A549 (cell line): ENCODE measurements around the gene EFNA5.

Source experiments
- CEBPB ChIP-seq, 2 experiments: fragments of >200 bp in 1 of 2; sonication (Bioruptor Twin) in 1 of 2; formaldehyde crosslinking in 1 of 2; IDR thresholded peaks; 2 replicates each; pipeline ENCODE4 v1.6.1; 2012 to 2016
- CHD4 ChIP-seq: fragments of 200-600 bp; sonication (generic); IDR thresholded peaks from 2 replicates; pipeline ENCODE4 v1.6.1; 2016; ENCODE audit warnings: antibody characterized with exemption, mild to moderate bottlenecking, borderline replicate concordance
- CTCF ChIP-seq: fragments of >200 bp; sonication (Bioruptor Twin); formaldehyde crosslinking; IDR thresholded peaks from 3 replicates; pipeline ENCODE4 v1.5.1; 2016
- EP300 ChIP-seq, 2 experiments: fragments of >200 bp; sonication (Bioruptor Twin); formaldehyde crosslinking; IDR thresholded peaks; 2 replicates in 1 of 2; 3 replicates in 1 of 2; pipeline ENCODE4 v1.6.1; 2016 to 2017
- FOXS1 ChIP-seq: fragments of 250-450 bp; sonication (Bioruptor Pico); IDR thresholded peaks from 2 replicates; pipeline ENCODE4 v1.5.0; 2020; ENCODE audit warnings: mild to moderate bottlenecking, moderate library complexity
- HOXA7 ChIP-seq: fragments of 250-450 bp; sonication (Bioruptor Pico); IDR thresholded peaks from 2 replicates; pipeline ENCODE4 v1.5.0; 2020; ENCODE audit warnings: mild to moderate bottlenecking, moderate library complexity
- MAFK ChIP-seq: fragments of 450-650 bp; IDR thresholded peaks from 2 replicates; pipeline ENCODE4 v1.6.1; 2014; ENCODE audit not compliant: partially characterized antibody
- NR3C1 ChIP-seq: fragments of >200 bp; sonication (Bioruptor Twin); formaldehyde crosslinking; IDR thresholded peaks from 3 replicates; pipeline ENCODE4 v1.6.1; 2017
- TF ChIP-seq, protein P1 (sequence below): fragments of 250-450 bp; sonication (Bioruptor Pico); IDR thresholded peaks from 2 replicates; pipeline ENCODE4 v1.5.0; 2021; ENCODE audit warnings: mild to moderate bottlenecking, moderate library complexity, borderline replicate concordance
- TF ChIP-seq, protein P2 (sequence below): IDR thresholded peaks from 2 replicates; pipeline ENCODE4 v1.6.1; 2012; ENCODE audit warnings: low read depth, borderline replicate concordance
- TF ChIP-seq, protein P3 (sequence below): fragments of 200-600 bp; sonication (generic); IDR thresholded peaks from 2 replicates; pipeline ENCODE4 v1.6.1; 2016; ENCODE audit warnings: antibody characterized with exemption, mild to moderate bottlenecking, moderate library complexity

- no peak for TF ChIP-seq FOXS1 (CRISPR knock-in tag)
- TF ChIP-seq CEBPB (IDR thresholded peaks at IDR 0.05), result no peak
- no peak for TF ChIP-seq MAFK
- no peak for TF ChIP-seq EP300 (IDR thresholded peaks at IDR 0.05)
- TF ChIP-seq, protein P1, sequence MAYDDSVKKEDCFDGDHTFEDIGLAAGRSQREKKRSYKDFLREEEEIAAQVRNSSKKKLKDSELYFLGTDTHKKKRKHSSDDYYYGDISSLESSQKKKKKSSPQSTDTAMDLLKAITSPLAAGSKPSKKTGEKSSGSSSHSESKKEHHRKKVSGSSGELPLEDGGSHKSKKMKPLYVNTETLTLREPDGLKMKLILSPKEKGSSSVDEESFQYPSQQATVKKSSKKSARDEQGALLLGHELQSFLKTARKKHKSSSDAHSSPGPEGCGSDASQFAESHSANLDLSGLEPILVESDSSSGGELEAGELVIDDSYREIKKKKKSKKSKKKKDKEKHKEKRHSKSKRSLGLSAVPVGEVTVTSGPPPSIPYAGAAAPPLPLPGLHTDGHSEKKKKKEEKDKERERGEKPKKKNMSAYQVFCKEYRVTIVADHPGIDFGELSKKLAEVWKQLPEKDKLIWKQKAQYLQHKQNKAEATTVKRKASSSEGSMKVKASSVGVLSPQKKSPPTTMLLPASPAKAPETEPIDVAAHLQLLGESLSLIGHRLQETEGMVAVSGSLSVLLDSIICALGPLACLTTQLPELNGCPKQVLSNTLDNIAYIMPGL (CRISPR knock-in tag), result no peak
- TF ChIP-seq, protein P2, sequence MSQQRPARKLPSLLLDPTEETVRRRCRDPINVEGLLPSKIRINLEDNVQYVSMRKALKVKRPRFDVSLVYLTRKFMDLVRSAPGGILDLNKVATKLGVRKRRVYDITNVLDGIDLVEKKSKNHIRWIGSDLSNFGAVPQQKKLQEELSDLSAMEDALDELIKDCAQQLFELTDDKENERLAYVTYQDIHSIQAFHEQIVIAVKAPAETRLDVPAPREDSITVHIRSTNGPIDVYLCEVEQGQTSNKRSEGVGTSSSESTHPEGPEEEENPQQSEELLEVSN, result no peak
- no peak for TF ChIP-seq CHD4
- TF ChIP-seq CTCF, result no peak
- no peak for TF ChIP-seq HOXA7 (CRISPR knock-in tag)
- TF ChIP-seq, protein P3, sequence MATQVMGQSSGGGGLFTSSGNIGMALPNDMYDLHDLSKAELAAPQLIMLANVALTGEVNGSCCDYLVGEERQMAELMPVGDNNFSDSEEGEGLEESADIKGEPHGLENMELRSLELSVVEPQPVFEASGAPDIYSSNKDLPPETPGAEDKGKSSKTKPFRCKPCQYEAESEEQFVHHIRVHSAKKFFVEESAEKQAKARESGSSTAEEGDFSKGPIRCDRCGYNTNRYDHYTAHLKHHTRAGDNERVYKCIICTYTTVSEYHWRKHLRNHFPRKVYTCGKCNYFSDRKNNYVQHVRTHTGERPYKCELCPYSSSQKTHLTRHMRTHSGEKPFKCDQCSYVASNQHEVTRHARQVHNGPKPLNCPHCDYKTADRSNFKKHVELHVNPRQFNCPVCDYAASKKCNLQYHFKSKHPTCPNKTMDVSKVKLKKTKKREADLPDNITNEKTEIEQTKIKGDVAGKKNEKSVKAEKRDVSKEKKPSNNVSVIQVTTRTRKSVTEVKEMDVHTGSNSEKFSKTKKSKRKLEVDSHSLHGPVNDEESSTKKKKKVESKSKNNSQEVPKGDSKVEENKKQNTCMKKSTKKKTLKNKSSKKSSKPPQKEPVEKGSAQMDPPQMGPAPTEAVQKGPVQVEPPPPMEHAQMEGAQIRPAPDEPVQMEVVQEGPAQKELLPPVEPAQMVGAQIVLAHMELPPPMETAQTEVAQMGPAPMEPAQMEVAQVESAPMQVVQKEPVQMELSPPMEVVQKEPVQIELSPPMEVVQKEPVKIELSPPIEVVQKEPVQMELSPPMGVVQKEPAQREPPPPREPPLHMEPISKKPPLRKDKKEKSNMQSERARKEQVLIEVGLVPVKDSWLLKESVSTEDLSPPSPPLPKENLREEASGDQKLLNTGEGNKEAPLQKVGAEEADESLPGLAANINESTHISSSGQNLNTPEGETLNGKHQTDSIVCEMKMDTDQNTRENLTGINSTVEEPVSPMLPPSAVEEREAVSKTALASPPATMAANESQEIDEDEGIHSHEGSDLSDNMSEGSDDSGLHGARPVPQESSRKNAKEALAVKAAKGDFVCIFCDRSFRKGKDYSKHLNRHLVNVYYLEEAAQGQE, result no peak
- no peak for TF ChIP-seq NR3C1
Measured at GRCh38 chr5:107428303-107428813, 242.4 kb downstream of the EFNA5 start.
